Measurements from ENCODE around the gene ATP2B2.
A peak's percentile ranks its signal among the peaks of the same experiment; 100 is the strongest.

The ATP2B2 gene

GRCh38 chr3:10468613-10469354 is 36.6 kb downstream of the ATP2B2 start:
- DNase-seq, result peak; percentile 60 to 86

DNA sequence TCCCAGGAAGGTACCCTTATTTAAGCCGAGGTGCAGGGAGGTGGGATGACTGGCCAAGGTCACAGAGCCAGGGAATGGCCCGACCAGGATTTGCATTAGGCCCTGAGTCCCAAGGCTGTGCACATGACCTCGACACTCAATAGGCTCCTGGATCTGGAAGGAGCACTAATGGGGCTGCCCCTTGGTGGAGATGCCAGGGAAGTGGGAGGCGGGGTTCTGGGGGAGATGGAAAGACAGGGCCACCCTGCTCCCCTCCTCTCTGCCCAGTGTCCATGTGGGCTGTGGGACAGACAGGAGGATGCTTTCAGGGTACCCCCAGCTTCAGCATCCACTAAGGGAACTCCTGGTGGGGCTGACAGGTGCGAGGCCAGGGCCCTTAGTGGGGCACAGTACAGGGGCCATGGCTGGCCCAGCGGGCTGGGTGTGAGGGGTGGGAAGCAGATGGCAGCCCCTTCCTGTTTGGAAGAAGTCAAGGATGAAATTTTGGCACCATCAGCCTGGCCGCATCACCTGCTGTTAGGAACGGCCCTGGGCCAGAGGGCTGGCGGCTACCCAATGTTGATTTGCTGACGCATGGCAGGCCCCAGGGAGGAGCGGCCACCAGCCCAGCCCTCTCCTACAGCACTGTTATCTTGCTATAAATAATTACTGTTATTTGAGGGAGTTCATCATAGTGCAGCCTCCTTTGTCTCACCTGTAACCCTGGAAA is 37.3 kb downstream of the ATP2B2 start:
- peak; percentile 60 to 86 for DNase-seq

DNA sequence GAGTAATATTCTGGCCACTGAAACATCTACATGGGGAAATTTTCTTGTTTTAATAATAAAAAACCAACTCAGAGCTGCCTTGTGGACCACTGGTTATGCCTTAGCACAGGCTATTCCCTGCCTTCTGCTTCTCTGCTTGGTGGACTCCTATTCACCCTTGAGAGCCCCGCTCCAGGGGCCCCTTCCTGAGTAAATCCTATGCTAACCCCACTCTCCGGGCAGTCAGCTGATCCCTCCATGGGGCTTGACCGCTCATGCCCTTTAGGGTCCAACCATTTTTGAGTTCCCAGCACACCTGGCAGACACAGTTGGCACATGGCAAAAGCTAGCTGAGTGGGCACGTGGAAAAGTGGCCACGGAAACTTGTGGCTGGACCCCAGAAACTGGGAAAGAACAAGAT is 38.2 kb downstream of the ATP2B2 start:
- no peak for DNase-seq

GRCh38 chr3:10466186-10466585 is 39.2 kb downstream of the ATP2B2 start:
- no peak for DNase-seq

DNA sequence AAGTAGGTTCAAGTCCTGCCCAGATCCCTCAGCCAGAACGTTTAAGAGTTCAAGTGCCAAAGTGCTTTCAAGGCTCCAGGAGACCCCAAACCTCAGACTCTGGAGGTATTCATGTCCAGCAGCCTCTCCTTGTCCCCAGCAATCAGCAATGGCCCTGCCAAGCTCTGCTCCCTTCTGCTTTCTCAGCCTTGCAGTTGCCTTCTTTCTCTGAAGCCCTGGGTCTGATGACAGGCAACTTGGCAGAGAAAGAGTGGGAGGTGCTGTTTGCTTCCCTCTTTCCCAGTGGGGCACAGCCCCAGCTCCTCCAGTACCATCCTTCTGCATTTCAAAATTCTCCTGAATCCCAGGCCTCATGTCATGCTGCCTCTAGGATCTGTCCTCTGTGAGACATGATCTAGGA is 40.2 kb downstream of the ATP2B2 start:
- DNase-seq, result no peak

- peak; percentile 35 to 76 for DNase-seq
These were observed 41.6 kb downstream of the ATP2B2 start for GRCh38 chr3:10463533-10464434.

DNA sequence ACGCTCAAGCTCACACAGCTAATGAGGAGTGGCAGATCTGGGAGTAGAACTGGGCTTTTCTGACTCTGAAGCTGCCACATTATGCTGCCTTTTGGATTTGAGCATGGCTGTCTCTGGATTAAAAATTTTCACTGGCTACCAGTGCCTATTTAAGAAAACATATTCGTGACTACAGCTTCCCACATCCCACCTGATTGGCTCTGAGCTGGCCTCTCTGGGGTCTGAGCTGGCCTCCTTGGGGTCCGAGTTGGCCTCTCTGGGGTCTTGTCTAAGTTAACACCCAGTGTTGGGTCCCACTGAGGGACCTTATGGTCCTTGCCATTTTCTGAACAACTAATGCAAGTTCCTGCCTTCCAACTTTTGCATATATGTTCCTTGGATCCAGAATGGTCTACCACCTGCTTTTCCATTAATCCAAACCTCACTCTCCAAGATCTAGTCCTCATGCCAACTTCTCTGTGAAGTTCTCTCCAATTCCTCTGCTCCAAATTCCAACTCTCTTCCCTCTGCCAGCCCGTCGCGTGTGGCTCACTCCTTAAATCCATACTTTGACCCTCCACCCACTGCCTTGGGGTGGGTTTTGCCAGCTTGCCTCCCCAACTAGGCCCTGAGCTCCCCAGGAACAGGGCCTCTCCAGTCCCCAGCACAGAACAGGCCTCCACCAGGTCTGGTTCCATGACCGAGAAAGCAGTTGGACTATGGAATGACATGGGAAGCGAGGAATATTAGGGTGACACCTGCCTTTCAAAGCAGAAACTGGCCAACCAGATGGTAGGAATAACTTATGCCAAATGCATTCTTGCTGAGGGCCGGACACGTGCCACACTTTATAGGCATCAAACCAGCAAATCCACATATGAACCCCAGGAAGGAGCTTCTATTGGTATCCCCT is 42.5 kb downstream of the ATP2B2 start:
- peak; percentile 56 to 78 for DNase-seq

DNA sequence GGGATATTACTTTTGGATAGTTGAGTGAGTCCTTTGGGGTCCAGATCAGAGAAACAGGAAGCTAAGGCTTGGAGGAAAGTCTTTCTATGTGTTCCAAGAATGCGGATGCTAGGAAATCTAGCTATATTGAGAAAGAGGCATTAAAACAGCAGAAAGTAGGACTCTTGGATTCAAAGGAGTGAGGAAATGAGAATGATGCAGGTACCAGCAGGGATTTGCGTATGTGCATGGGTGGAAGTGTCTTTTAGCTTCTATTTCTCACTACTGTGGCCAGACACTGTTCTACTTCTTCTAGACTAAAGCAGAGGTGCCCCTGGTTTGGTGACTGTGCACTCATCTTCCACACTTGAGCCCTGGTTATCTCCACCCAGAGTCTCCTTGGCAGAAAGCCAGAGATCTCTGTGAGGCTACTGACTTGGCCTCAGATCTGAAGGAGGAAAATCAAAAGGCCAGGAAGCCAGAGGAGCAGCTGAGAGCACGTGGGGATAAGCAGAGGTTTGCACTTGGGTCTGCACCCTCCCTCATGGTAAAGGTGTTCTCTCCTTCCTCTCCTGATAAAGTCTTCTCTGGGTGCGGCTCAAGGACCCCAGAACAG is 44.3 kb downstream of the ATP2B2 start:
- no peak for DNase-seq

DNA sequence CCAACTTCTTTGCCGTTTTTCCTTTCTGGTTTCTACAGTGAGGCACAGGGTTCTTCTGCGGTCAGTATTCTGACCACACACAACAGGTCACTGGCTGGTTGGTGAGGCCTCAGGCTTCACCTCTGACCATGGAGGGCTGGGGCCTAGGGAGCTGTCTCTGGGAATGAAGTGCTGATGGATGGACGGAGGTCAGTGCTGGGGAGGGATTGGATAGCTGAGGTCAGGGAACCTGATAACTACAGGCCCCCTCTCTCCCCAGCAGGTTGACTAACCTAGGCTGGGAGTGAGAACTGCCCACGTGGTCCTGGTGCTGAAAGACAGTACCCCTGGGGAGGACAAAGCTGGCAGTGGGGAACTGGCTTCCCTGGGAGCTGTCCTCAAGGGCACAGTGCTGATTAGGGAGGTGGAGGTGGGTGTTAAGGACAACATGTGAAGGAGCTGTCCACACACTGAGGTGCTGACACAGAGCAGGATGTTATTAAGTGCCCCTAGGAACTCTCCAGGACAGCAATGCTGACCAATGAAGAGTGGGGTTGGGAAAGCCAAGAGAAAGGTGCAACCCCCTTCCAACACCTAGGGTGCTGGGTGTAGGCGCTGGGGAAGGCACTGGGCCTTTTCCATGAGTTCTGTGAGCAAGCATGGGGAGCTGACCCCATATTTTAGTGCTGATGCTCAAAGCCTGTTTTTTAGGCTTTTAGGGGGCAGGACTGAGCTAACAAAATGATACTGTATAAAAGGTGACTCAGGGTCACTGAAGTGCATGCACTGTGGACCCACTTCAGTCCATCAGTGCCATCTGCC is 45.2 kb downstream of the ATP2B2 start:
- DNase-seq, result no peak

GRCh38 chr3:10457560-10457959 is 47.8 kb downstream of the ATP2B2 start:
- no peak for DNase-seq

DNA sequence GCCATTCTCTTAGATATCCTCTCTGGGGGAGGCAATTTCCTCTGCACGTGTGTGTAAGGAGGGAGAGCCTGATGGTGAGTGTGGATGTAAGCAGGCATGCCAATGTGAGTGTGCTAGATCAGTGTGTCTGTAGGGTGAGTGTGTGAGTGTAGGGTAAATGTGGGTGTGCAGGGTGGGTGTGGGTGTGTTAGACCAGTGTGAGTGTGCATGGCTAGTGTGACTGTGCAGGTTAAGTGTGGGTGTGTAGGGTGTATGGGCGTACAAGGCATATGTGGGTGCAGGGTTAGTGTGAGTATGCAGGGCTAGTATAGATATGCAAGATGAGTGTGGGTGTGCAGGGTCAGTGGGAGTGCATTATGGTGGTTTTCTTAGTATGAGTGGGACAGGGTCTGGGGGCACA is 48.4 kb downstream of the ATP2B2 start:
- DNase-seq, result no peak

DNA sequence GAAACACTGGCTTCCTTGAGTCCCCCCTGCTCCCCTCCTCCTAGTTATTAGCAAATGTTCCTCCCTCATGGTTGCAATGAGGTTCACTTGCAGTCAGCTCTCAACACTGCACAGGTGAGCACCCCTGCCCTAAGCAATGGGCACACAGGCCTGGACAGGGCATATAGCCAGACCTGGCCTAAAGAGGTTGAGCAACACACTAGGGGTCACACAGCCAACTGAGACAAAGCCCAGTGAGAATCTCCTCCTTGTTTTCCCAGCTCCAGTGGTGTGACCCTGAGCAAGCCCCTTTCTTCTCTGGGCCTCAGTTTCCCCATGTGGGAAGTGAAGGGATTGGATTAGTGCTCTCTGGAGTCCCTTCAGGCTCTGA is 49.9 kb downstream of the ATP2B2 start:
- no peak for DNase-seq

- DNase-seq, result no peak
These were observed 50.4 kb downstream of the ATP2B2 start for GRCh38 chr3:10454907-10455544.

- no peak for DNase-seq
These were observed 51.8 kb downstream of the ATP2B2 start for GRCh38 chr3:10453431-10454163.

- DNase-seq, result no peak
These were observed 54.6 kb downstream of the ATP2B2 start for GRCh38 chr3:10450494-10451440.

GRCh38 chr3:10449436-10449835 is 56.0 kb downstream of the ATP2B2 start:
- DNase-seq, result no peak

DNA sequence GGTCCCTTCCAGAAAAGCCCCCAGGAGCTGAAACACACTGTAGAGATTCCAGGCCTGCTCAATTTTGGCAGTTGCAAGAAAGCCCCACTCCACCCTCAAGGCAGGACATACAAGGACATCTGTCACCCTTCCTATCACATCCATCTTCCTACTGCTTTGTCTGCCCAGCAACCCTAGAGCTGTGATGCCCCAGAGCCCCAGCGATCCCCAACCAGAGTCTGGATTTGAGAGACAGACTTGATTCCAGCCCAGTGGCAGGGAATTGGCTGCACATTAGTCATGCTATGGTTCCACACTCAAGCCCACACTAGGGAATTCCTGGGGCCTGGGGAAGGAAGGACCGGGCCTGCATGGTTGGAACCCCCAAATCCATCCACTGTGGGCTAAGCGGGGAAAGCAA is 56.8 kb downstream of the ATP2B2 start:
- DNase-seq, result no peak

DNA sequence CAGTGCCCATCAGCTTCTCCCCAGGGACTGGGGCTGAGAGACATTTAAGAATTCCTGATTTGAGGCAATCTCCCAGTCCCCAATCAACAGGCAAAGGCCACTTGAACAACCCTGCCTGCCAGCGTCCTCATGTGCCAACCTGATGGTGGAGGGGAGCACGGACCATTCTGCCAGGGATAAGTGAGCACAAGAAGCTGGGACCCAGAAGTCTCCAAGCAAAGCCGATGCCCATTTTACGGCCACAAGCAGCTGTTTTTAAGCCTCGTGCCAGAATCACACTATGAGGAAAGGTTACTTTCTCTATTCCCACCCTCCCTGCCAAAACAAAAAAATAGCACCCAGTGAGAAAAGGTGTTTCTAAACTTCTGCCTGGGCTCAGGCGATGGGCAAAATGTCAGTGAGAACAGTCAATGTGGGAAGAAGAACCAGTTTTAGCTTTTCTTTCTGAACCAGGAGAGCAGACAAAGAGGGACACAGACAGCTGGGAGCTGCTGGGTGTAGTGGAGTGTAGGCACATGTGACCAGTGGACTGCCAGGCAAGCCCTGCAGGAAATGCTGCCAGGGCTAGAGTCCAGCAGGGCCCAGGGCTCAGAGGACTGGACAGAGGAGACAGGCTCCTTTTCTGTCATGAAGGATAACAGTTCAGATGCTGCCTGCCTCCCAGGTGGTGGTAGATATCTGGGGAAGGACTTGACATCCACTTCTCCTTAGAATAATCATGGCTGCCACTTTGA is 57.7 kb downstream of the ATP2B2 start:
- peak in 1 of 2 experiments; percentile 51 for DNase-seq

Data from cerebellar nuclear complex (tissue), 1 donor.